HG02623 (cell line): ENCODE data around the gene MLLT3.

Experiments
- ATAC-seq: cut with Tn5 transposase; IDR thresholded peaks from one replicate; pipeline ENCODE4 v1.9.1; 2021; ENCODE audit warnings: moderate library complexity; ENCODE audit not compliant: unreplicated experiment

The MLLT3 gene

GRCh38 chr9:20436476-20437195 is 185.7 kb downstream of the MLLT3 start:
- no peak for ATAC-seq

- ATAC-seq, result no peak
Observed at GRCh38 chr9:20428976-20429375, 193.3 kb downstream of the MLLT3 start.

DNA sequence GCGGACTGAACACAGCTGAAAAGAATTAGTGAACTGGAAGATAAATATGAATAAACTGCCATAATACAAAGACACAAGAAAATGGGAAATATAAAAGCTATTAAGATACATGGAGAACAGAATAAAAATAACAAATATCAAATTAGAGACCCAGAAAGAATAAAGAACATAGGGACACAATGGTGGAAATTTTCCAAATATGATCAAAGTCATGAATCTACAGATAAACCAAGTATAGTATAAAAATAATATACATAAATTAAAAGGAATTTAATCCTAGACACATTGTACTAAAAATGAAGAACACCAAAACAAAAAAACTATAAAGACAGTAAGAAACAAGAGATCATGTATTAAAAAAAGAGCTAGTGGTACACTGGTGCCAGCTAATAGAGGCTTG is 194.9 kb downstream of the MLLT3 start:
- ATAC-seq, result no peak

DNA sequence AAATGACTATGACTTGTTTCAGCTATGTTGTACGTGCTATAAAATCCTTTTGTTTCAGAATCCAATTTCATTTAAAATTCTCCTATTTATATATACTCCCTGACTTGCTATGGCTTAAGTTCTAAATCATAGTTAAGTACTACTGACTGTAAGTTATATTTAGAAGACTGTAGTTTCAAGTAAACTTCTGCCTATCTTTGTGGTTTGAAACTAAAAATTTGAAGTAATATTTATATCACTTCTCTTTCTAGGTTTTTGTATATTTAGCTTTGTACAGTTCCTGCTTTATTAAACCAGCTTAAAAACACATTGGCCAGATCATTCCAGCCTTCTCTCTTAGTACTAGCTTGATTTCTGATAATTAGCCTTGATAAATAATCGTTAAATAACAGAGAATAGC is 196.3 kb downstream of the MLLT3 start:
- ATAC-seq, result peak; percentile 80

GRCh38 chr9:20419533-20419932 is 202.8 kb downstream of the MLLT3 start:
- no peak for ATAC-seq

- no peak for ATAC-seq
Observed at GRCh38 chr9:20418485-20418884, 203.8 kb downstream of the MLLT3 start.

GRCh38 chr9:20417373-20418080 is 204.8 kb downstream of the MLLT3 start:
- no peak for ATAC-seq

DNA sequence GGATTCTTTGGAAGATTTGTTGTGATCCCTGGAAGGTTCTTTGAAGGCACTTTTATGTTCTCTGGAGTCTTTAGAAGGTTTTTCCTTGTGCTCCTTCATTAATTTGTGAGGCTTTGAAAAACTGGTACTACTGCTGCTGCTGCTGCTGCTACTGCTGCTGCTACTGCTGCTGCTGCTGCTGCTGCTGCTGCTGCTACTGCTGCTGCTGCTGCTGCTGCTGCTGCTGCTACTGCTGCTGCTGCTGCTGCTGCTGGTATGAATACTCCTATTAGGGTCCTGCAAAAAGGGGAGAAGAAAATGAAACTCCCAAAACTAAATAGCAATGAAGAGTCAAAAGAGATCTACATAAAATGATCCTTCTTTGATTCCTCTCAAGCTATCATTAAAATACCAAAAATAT is 208.1 kb downstream of the MLLT3 start:
- ATAC-seq, result no peak

DNA sequence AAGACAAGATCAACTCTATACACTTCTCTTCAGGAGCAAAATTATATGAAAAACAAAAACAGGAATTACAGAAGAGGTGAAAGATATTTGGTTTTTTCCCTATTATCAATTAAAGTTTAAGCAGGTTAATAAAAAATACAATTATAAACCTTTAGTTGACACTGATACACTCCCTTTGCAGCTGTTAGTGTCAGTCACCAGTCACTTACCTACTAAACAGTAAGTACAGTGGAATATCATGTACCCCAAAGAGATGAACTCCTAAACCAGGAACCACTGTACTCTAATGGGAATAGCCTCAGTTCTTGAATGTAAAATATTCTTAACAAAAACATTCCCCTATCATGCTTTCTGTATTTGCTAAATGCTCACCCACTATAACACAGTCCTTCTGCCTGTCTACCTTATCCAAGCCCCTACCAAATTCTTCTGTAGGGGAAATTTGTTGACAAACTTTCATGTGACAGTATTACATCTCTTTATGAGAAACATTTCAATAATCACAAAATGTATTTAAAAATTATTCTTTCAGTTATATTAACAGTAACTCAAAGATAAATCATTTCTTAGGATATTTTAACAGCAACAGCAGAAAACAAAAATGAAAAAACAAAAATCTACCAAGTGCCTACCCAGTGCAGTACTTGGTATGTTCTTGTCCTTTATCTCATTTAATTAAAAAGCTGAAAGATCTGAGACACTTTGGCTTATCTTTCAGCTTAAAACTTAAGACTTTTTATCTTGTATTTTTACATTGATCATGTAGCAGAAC is 212.8 kb downstream of the MLLT3 start:
- no peak for ATAC-seq

GRCh38 chr9:20408513-20408912 is 213.8 kb downstream of the MLLT3 start:
- no peak for ATAC-seq

- no peak for ATAC-seq
Observed at GRCh38 chr9:20407013-20407412, 215.3 kb downstream of the MLLT3 start.

- no peak for ATAC-seq
Observed at GRCh38 chr9:20406344-20406743, 216.0 kb downstream of the MLLT3 start.

DNA sequence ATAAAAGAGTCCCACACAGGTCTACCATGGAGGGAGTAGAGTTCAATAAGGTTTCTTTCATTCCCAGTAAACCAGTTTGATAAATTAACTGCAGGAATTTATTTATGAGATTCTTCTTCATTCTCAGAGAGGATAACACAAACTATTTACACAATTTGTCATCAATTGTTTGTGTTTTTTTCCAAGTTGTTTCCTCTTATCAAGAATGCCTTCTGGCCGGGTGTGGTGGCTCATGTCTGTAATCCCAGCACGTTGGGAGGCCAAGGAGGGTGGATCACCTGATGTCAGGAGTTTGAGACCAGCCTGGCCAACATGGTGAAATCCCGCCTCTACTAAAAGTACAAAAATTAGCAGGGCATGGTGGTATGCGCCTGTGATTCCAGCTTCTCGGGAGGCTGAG is 216.7 kb downstream of the MLLT3 start:
- no peak for ATAC-seq

GRCh38 chr9:20405078-20405477 is 217.2 kb downstream of the MLLT3 start:
- ATAC-seq, result no peak

DNA sequence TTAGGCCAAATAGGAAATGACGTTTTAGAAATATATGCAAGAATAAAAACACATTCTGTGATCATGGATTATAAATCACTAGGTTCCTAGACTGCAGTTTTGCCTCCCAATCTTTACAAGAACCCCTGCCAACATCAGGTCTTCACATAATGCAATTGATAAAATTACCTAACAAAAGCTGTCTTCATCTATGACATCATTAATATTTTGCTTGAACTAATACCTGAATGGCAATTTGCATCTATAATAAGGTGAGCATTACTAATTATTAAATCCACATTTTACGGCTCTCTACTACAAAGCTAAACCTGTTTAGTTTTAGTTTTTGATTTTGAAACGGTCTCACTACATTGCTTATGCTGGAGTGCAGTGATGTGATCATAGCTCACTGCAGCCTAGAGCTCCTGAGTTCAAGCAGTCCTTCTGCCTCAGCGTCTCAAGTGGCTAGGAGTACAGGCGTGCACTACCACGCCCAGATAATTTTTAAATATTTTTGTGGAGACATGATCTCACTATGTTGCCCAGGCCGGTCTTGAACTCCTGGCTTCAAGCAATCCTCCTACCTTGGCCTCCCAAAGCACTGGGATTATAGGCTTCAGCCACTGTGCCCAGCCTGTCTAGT is 218.0 kb downstream of the MLLT3 start:
- no peak for ATAC-seq

DNA sequence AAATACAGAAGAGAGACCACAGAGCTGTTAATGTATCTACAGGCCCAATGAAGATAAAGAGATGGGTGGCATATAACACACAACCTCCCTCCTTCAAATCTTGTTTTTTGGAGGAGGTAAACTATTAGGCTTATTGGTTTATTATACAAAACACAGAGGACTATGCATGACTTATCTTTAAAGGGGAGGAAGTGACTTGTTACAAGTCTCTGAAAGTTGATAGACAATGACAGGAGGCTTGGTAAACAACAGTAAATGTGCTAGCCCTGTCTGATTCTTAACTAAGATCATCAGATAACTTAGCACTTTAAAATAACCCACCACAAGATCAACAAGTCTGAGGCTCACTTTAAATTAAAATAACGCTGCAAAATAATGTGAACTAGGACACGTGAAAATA is 219.0 kb downstream of the MLLT3 start:
- ATAC-seq, result no peak

DNA sequence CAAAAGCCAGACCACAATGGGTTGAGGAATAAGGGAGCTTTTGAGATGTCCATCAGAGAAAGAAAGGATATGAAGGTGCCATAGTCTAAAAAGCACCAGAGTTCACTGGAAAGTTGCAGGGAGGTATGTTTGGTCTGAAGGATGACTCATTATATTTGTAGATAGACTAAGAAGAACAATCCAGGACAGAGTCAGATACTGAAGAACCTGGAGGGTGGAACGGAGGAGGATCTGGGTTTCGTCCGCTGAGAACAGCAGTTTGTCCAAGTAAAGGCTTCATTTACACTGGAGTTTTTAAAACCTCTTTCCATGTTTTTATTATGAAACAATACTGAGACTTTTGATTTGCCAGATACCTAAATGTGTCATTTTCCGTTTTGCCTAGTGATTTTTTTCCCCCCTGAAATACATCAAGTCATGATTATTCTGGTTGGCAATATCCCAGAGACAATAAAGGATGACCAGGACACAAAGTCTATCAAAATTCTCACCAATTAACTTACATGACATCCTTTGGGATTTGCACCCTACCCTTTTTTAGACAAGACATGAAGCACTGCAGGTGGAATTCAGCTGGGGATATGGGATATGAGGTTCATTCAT is 219.9 kb downstream of the MLLT3 start:
- no peak for ATAC-seq

- no peak for ATAC-seq
Observed at GRCh38 chr9:20398536-20399338, 223.6 kb downstream of the MLLT3 start.

- ATAC-seq, result peak; percentile 48
Observed at GRCh38 chr9:20397348-20397747, 225.0 kb downstream of the MLLT3 start.

- no peak for ATAC-seq
Observed at GRCh38 chr9:20396509-20396908, 225.8 kb downstream of the MLLT3 start.
